ENCODE data around the gene CRACDL.

GRCh38 chr2:98896416-98896815, 39.6 kb downstream of the CRACDL start:
- TF ChIP-seq YY1 (IDR thresholded peaks at IDR 0.05; ENCODE audit: low read depth) (no peak), CREB1 (IDR thresholded peaks at IDR 0.05; ENCODE audit: low read depth) (no peak), EP300 (IDR thresholded peaks at IDR 0.05; ENCODE audit: borderline replicate concordance) (no peak), REST (IDR thresholded peaks at IDR 0.05; ENCODE audit: low read depth) (no peak)
